Thyroid gland (tissue), 4 donors: ENCODE measurements around the gene SLC4A7.

Experiments
- POLR2A ChIP-seq, 2 donors: fragments of 450-650 bp; IDR thresholded peaks; one replicate each; pipeline ENCODE4 v1.6.1; 2017; ENCODE audit warnings: antibody characterized with exemption in 2 of 2, mild to moderate bottlenecking in 2 of 2, moderate library complexity in 1 of 2
- TF ChIP-seq, protein P1 (sequence below), 6 experiments: fragments of 200-600 bp in 3 of 6; fragments of 450-650 bp in 3 of 6; sonication (generic) in 3 of 6; IDR thresholded peaks; one replicate each; pipeline ENCODE4 v1.5.1; 2016 to 2019; ENCODE audit warnings: antibody characterized with exemption in 6 of 6, mild to moderate bottlenecking in 2 of 6, inconsistent platforms in 1 of 6, moderate library complexity in 1 of 6

GRCh38 chr3:27335571-27335970 lies 148.6 kb downstream of the SLC4A7 start:
- TF ChIP-seq, protein P1, sequence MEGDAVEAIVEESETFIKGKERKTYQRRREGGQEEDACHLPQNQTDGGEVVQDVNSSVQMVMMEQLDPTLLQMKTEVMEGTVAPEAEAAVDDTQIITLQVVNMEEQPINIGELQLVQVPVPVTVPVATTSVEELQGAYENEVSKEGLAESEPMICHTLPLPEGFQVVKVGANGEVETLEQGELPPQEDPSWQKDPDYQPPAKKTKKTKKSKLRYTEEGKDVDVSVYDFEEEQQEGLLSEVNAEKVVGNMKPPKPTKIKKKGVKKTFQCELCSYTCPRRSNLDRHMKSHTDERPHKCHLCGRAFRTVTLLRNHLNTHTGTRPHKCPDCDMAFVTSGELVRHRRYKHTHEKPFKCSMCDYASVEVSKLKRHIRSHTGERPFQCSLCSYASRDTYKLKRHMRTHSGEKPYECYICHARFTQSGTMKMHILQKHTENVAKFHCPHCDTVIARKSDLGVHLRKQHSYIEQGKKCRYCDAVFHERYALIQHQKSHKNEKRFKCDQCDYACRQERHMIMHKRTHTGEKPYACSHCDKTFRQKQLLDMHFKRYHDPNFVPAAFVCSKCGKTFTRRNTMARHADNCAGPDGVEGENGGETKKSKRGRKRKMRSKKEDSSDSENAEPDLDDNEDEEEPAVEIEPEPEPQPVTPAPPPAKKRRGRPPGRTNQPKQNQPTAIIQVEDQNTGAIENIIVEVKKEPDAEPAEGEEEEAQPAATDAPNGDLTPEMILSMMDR (IDR thresholded peaks at IDR 0.05), result no peak
- TF ChIP-seq POLR2A (IDR thresholded peaks at IDR 0.05), result no peak
